H1 (cell line): ENCODE data around the gene RAET1L. TPM values are rescaled to one million over a fixed set of nuclear protein-coding genes. Genes with fewer than 3 reads are reported as not detected.

Experiments used
- ATF3 ChIP-seq: IDR thresholded peaks from 2 replicates; pipeline ENCODE4 v1.6.1; 2011; ENCODE audit warnings: low read depth, mild to moderate bottlenecking, low read length; ENCODE audit not compliant: insufficient read depth
- CHD7 ChIP-seq: fragments of 300-600 bp; sonication (generic); IDR thresholded peaks from 2 replicates; pipeline ENCODE4 v1.7.1; 2012; ENCODE audit warnings: low read length, moderate library complexity, mild to moderate bottlenecking, inconsistent platforms; ENCODE audit not compliant: insufficient replicate concordance
- E2F6 ChIP-seq: IDR thresholded peaks from 2 replicates; pipeline ENCODE4 v1.6.1; 2012; ENCODE audit warnings: inconsistent platforms
- POLR2A ChIP-seq, 2 experiments: IDR thresholded peaks; 1 replicate in 1 of 2; 2 replicates in 1 of 2; pipeline ENCODE4 v1.6.1; 2011; ENCODE audit warnings: low read depth in 2 of 2, low read length in 2 of 2, mild to moderate bottlenecking in 2 of 2; ENCODE audit errors: control extremely low read depth in 1 of 2
- RFX5 ChIP-seq: IDR thresholded peaks from 2 replicates; pipeline ENCODE4 v1.6.1; 2011; ENCODE audit warnings: low read depth, low read length, improper control_type of control experiment, borderline replicate concordance
- polyA plus RNA-seq, 7 experiments: library from polyadenylated mRNA; depleted of rRNA in 3 of 7; stranded (reverse) in 5 of 7; unstranded in 2 of 7; fragments of >200 nt in 5 of 7; fragments of 200-250 nt in 2 of 7; gene quantifications; 1 replicate in 5 of 7; 2 replicates in 1 of 7; 4 replicates in 1 of 7; pipeline versions ENCODE4 v1.2.1 to v1.2.3, GENCODE V29; 2011 to 2013; ENCODE audit warnings: missing spikeins in 2 of 7, mixed read lengths in 2 of 7
- total RNA-seq: library from RNA; stranded (reverse); fragmentation: NEBNext Ultra II Directional; extraction: Animal tissue kit (Norgen Biotek cat#: 25700); gene quantifications from 2 replicates; pipeline ENCODE4 v1.2.1, GENCODE V29; 2021

RAET1L gene
- total and polyA plus RNA-seq, 2 of the 8 experiments (the other 6 are each of a cell fraction or from before 2014, with no cell fraction given): not detected

- TF ChIP-seq CHD7 (no peak), ATF3 (no peak), POLR2A (IDR thresholded peaks at IDR 0.05; ENCODE audit: control extremely low read depth in 1 of 2, low read depth in 2 of 2, low read length in 2 of 2) (no peak), E2F6 (no peak), RFX5 (no peak)
Measured at GRCh38 chr6:150068151-150068550, 42.8 kb upstream of the RAET1L start (continued).
